Measurements from ENCODE around the gene ENPP4.

ENPP4 gene

DNA sequence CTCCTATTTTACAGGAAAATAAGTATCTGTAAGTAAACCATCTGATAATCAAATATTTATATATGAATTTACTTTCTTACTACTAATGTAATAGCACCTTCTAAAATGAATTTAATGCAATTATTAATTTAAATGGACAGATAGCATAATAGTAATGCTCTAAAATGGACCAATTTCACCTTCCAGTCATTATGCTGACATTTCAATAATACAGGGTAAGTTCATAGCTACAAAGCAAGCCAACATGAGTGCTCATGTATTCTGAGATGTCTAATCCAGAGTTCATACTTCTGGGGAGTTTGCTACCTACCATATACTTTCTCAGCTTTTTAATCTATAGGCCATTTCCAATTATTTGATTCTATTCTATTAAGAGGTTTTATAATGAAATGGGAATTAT lies 29.4 kb downstream of the ENPP4 start:
- TF ChIP-seq, protein P1, sequence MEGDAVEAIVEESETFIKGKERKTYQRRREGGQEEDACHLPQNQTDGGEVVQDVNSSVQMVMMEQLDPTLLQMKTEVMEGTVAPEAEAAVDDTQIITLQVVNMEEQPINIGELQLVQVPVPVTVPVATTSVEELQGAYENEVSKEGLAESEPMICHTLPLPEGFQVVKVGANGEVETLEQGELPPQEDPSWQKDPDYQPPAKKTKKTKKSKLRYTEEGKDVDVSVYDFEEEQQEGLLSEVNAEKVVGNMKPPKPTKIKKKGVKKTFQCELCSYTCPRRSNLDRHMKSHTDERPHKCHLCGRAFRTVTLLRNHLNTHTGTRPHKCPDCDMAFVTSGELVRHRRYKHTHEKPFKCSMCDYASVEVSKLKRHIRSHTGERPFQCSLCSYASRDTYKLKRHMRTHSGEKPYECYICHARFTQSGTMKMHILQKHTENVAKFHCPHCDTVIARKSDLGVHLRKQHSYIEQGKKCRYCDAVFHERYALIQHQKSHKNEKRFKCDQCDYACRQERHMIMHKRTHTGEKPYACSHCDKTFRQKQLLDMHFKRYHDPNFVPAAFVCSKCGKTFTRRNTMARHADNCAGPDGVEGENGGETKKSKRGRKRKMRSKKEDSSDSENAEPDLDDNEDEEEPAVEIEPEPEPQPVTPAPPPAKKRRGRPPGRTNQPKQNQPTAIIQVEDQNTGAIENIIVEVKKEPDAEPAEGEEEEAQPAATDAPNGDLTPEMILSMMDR (IDR thresholded peaks at IDR 0.05; ENCODE audit: insufficient read depth, missing control alignments), result no peak
- FAIRE-seq (no peak), DNase-seq (ENCODE audit: insufficient read length, low spot score) (no peak)

DNA sequence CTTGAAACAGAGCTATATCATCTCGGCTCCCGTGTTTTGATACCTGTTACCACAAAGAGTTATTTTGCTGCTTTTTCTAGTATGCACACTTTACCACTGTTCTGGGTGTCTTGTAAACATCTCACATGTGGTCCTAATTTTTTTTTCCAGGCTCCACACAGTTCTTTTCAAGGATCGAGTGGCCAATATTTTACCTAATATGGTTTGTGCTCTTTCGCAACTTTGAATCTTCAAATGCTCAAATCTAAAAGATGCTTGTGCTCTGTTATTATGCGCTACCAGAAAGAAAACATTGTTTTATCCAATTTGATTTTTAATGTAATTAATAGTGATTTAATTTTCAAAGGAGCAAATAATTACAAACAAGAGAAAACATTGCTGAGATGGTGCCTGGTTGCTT lies 30.3 kb downstream of the ENPP4 start:
- TF ChIP-seq, protein P1 (IDR thresholded peaks at IDR 0.05; ENCODE audit: insufficient read depth, missing control alignments), result no peak
- FAIRE-seq, result no peak

DNA sequence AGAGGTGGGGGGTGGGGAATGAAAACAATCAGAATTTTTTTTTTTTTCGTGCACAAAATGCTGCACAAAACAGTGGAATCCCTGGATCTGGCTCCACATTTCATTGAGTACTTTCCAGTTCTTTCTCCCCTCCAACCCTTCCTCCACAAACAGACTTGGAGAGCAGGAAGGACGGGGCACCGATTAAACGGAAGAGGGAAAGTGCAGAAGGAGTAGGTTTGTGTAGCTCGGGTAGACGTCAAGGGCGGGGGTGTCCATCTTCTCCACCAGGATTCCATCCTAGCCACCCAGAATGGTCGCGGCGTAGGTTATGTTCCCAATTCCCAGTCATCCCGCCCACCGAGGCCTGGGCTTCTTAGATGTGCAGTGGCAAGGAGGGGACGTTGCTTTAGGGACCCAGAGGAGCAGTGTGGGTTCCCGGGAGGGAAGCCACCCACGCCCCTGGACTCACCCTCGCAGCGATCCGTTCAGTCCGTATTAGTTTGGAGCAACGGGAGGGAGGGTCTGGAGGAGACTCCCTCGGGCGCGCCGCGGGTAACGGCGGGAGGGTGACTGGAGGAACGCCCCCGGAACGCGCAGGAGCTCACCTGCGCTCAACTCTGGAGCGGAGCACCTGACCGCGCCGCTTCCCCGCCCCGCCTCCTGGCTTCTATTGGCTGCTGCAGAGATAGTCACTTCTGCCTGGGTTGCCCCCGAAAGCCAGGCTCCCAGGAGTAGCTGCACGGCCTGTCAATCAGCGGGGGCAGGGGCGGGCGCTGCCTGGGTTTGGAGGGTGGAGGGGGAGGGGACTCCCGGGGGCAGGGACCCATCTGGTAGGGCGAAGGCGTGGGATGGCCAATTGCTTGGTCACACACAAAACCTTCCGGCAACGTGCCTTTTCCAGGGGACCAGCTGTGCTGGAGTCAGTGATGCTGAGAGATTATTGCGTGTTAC lies 40.8 kb downstream of the ENPP4 start, which contains the start of gene ENPP5:
Gene ENPP5, minus strand, starts transcription at position 624 of the 933 bp plus-strand sequence. CDS start 2,718 bp downstream, outside the sequence.
- FAIRE-seq, result no peak
- DNase-seq (ENCODE audit: insufficient read length, low spot score), result peak; percentile 63
- TF ChIP-seq, protein P1 (IDR thresholded peaks at IDR 0.05; ENCODE audit: insufficient read depth, missing control alignments), result no peak

More for the DNA sequence above, 30.3 kb downstream of the ENPP4 start:
- DNase-seq (ENCODE audit: insufficient read length, low spot score), result no peak

DNA sequence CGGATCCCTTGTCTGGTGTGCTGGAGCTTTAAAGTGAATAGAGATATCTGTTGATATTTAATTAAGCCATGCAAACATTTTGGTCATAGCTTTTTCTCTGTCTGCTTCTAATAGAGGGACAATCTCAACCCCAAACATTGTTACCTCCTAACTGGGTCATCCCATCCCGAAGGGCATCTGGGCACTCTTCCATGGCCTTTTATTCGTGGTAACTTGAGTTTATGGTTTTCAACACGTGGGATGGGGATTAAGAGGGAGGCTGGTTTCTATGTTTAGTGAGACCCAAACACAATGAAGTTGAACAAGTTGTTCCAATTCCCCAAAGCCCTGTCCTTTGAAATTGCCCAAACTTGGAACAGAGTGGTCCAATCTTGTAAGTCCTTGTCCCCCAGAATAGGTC lies 42.4 kb downstream of the ENPP4 start:
- TF ChIP-seq, protein P1 (IDR thresholded peaks at IDR 0.05; ENCODE audit: insufficient read depth, missing control alignments), result no peak
- FAIRE-seq (no peak), DNase-seq (ENCODE audit: insufficient read length, low spot score) (no peak)

DNA sequence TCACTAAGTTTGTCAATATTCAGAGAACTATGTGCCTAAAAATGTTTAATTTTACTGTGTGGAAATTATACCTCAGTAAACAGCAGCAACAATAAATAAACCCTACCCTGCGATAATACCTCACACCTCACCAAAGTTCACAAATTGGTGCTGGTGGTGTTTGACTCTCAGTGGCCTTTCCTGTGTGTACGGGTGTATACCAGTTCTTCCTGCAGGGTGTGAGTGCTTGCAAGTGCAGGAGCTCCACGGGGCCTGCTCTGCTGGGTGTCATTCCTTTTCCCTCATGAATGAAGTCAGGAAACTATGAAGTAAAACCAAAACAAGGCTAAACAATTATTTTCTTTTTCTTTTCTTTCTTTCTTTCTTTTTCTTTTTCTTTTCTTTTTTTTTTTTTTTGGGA lies 45.1 kb downstream of the ENPP4 start:
- no peak for FAIRE-seq

DNA sequence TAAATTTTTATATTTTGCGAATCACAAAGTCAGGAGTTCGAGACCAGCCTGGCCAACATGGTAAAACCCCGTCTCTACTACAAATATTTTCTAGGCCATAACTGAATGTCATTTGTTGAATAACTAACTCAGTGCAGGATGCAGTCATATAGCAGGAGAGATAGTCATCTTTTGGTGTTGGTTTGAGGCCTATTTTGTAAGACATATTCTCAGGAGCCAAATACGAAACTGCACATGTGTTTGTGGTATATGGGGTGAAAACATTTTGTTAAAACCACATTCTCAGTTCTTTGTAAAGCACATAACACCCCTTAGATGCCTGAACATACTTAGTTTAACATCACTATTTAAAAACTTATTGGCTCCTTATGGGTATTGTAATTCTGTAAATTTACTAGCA lies 45.7 kb downstream of the ENPP4 start:
- TF ChIP-seq, protein P1 (IDR thresholded peaks at IDR 0.05; ENCODE audit: insufficient read depth, missing control alignments), result no peak
- DNase-seq (ENCODE audit: insufficient read length, low spot score) (no peak), FAIRE-seq (no peak)

More for the DNA sequence above, 45.1 kb downstream of the ENPP4 start:
- no peak for DNase-seq (ENCODE audit: insufficient read length, low spot score)
- TF ChIP-seq, protein P1 (IDR thresholded peaks at IDR 0.05; ENCODE audit: insufficient read depth, missing control alignments), result no peak

DNA sequence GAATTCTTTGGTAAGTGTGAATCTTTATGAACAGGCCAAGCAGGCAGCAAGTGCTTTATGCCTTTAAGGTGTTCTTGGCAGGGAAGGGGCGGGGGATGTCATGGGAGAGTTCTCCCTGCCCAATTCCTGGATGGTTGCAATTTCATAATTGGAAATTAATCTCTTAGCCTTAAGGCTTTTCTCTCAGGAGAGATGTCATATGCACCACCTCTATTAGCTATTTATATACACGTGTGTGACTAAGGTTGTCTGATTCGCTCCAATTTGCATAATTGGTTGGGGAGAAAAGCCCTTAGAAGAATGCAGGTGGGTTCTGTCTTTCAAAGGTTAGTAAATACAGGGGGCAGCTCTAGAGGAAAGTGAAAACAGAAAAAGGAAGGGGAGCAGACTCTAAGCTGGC lies 46.2 kb downstream of the ENPP4 start:
- DNase-seq (ENCODE audit: insufficient read length, low spot score) (no peak), FAIRE-seq (no peak)
- TF ChIP-seq, protein P1 (IDR thresholded peaks at IDR 0.05; ENCODE audit: insufficient read depth, missing control alignments), result no peak
